Measurements from ENCODE around the gene ADRM1.

The ADRM1 gene

DNA sequence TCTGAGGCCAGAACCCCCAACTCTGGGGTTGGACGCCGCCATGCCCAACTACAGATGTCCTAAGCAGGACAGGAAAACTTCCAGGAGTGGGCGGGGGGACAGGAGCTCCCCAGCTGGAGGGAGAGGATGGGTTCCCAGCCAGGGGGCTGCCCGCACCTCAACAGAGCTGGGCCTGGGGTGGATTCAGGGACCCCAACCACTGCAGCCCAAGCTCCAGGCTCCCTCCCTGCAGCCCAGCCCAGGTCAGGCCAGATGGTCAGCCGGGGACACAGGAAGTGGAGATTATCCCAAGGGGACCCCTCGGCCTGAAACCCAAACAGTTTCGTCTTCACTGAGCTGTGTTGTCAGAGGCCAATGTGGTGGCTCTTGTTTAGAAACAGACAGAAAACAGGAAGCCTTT is 54.9 kb downstream of the ADRM1 start:
- no peak for DNase-seq

Measured in CD4-positive, alpha-beta T cell treated with Interleukin-6 for 4 hours (primary cell).